Liver (tissue), 9 donors: ENCODE results near the gene ZDHHC14. TPM values are rescaled to one million over a fixed set of nuclear protein-coding genes. Genes with fewer than 3 reads are reported as not detected.
A peak's percentile ranks its signal among the peaks of the same experiment; 100 is the strongest.

ENCODE experiments used
- DNase-seq: peaks from one replicate; pipeline ENCODE4 v3.0.0-alpha.2; 2017; ENCODE audit warnings: low spot score
- H3K27ac ChIP-seq, 2 donors: one replicate each; pipeline ENCODE4 v1.7.0; 2013; ENCODE audit warnings: inconsistent platforms in 2 of 2, low read length in 2 of 2, control low read depth in 1 of 2, low read depth in 1 of 2, mild to moderate bottlenecking in 1 of 2
- H3K27me3 ChIP-seq, 4 donors: one replicate each; pipeline versions ENCODE4 v1.6.1 to v1.7.0; 2013; ENCODE audit warnings: low read length in 3 of 4, inconsistent platforms in 1 of 4, mild to moderate bottlenecking in 1 of 4, moderate library complexity in 1 of 4; ENCODE audit not compliant: control insufficient read depth in 4 of 4, insufficient read depth in 4 of 4
- H3K36me3 ChIP-seq, 4 donors: one replicate each; pipeline versions ENCODE4 v1.6.1 to v1.7.0; 2013; ENCODE audit warnings: low read length in 3 of 4, mild to moderate bottlenecking in 3 of 4, low read depth in 1 of 4, moderate library complexity in 1 of 4; ENCODE audit not compliant: control insufficient read depth in 4 of 4, insufficient read depth in 3 of 4
- H3K4me1 ChIP-seq, 4 donors: one replicate each; pipeline versions ENCODE4 v1.6.1 to v1.7.0; 2013; ENCODE audit warnings: low read length in 3 of 4, mild to moderate bottlenecking in 3 of 4, moderate library complexity in 1 of 4; ENCODE audit not compliant: control insufficient read depth in 4 of 4, insufficient read depth in 4 of 4
- H3K4me3 ChIP-seq, 3 donors: one replicate each; pipeline versions ENCODE4 v1.6.1 to v1.7.0; 2013; ENCODE audit warnings: low read length in 3 of 3, control low read depth in 1 of 3, low read depth in 1 of 3, mild to moderate bottlenecking in 1 of 3
- H3K9ac ChIP-seq, 2 donors: one replicate each; pipeline ENCODE4 v1.7.0; 2013; ENCODE audit warnings: low read length in 2 of 2, mild to moderate bottlenecking in 2 of 2, moderate library complexity in 2 of 2, control low read depth in 1 of 2, low read depth in 1 of 2
- H3K9me3 ChIP-seq, 4 donors: one replicate each; pipeline versions ENCODE4 v1.6.1 to v1.7.0; 2013; ENCODE audit warnings: low read length in 3 of 4; ENCODE audit not compliant: control insufficient read depth in 4 of 4
- GABPA ChIP-seq, 2 donors: IDR thresholded peaks in 1 of 2; conservative IDR thresholded peaks in 1 of 2; 2 replicates each; pipeline ENCODE4 v1.6.1; 2016; ENCODE audit warnings: antibody characterized with exemption in 2 of 2, mild to moderate bottlenecking in 1 of 2, moderate library complexity in 1 of 2
- HNF4A ChIP-seq, 2 donors: conservative IDR thresholded peaks; 2 replicates each; pipeline ENCODE4 v1.6.1; 2016; ENCODE audit warnings: antibody characterized with exemption in 2 of 2, mild to moderate bottlenecking in 2 of 2
- HNF4G ChIP-seq: IDR thresholded peaks from 2 replicates; pipeline ENCODE4 v1.6.1; 2016; ENCODE audit warnings: antibody characterized with exemption
- MAX ChIP-seq: IDR thresholded peaks from 2 replicates; pipeline ENCODE4 v1.6.1; 2016; ENCODE audit warnings: antibody characterized with exemption
- NR2F2 ChIP-seq: IDR thresholded peaks from 2 replicates; pipeline ENCODE4 v1.6.1; 2016; ENCODE audit warnings: antibody characterized with exemption
- RAD21 ChIP-seq, 2 donors: IDR thresholded peaks; 2 replicates each; pipeline ENCODE4 v1.6.1; 2016; ENCODE audit warnings: antibody characterized with exemption in 2 of 2, mild to moderate bottlenecking in 2 of 2
- SP1 ChIP-seq: IDR thresholded peaks from 2 replicates; pipeline ENCODE4 v1.6.1; 2018; ENCODE audit warnings: antibody characterized with exemption, mild to moderate bottlenecking
- TAF1 ChIP-seq: conservative IDR thresholded peaks from 2 replicates; pipeline ENCODE4 v1.6.1; 2016; ENCODE audit warnings: antibody characterized with exemption, mild to moderate bottlenecking
- YY1 ChIP-seq: IDR thresholded peaks from 2 replicates; pipeline ENCODE4 v1.6.1; 2016; ENCODE audit warnings: antibody characterized with exemption, mild to moderate bottlenecking
- ZBTB33 ChIP-seq: IDR thresholded peaks from 2 replicates; pipeline ENCODE4 v1.6.1; 2016; ENCODE audit warnings: antibody characterized with exemption
- WGBS: extraction: QIAGEN DNeasy Blood & Tissue Kit; methylation state at CpG from one replicate; pipeline ENCODE4 v1.1.7; 2013; 5-methylcytosine and 5-hydroxymethylcytosine counted together
- polyA plus RNA-seq, 2 donors: library from polyadenylated mRNA; stranded (reverse) in 1 of 2; unstranded in 1 of 2; fragments of 200-250 nt in 1 of 2; fragments of >200 nt in 1 of 2; fragmentation: Nextera tagmentation in 1 of 2; extraction: Ambion mirVana in 1 of 2; gene quantifications; one replicate each; pipeline versions ENCODE4 v1.2.1 to v1.2.3, GENCODE V29; 2013 to 2015
- total RNA-seq, 2 donors: library from RNA; depleted of rRNA; stranded (reverse); fragments of >200 nt; gene quantifications; one replicate each; pipeline ENCODE4 v1.2.3, GENCODE V29; 2014
- TF ChIP-seq, protein P1 (sequence below): IDR thresholded peaks from 2 replicates; pipeline ENCODE4 v1.6.1; 2016; ENCODE audit warnings: antibody characterized with exemption
- TF ChIP-seq, protein P2 (sequence below): IDR thresholded peaks from 2 replicates; pipeline ENCODE4 v1.6.1; 2016; ENCODE audit warnings: antibody characterized with exemption, mild to moderate bottlenecking
- donor health status: healthy.
- donor health status: healthy.
- donor health status: healthy.
- donor health status: healthy.
- donor health status: healthy.

Gene ZDHHC14
- total and polyA plus RNA-seq, 4 donors = 4.4 to 11.7 (median 8.4) TPM

- H3K4me3 ChIP-seq = no peak overlapping the region
- H3K4me1 ChIP-seq = peaks cover 1 to 8% (median 5%) of the 10 kb centered on the region in 4 donors
- no peaks in the 10 kb centered on the region for H3K27me3 ChIP-seq
- WGBS = 97% methylated on average over 3 of the region's 3 CpGs
- H3K27ac ChIP-seq = no peak overlapping the region
- no peaks in the 10 kb centered on the region for H3K36me3 ChIP-seq
- DNase-seq = no peak
- no peak for TF ChIP-seq NR2F2
- TF ChIP-seq SP1 = no peak
- no peak for TF ChIP-seq GABPA (IDR thresholded peaks at IDR 0.05 in 1 of 2, conservative IDR thresholded peaks at IDR 0.05 in 1 of 2)
- no peak for TF ChIP-seq ZBTB33
- TF ChIP-seq HNF4G = no peak
- TF ChIP-seq TAF1 = no peak
- TF ChIP-seq RAD21 (IDR thresholded peaks at IDR 0.05) = no peak
- no peak for TF ChIP-seq MAX
- TF ChIP-seq HNF4A (conservative IDR thresholded peaks at IDR 0.05) = no peak
- H3K9me3 ChIP-seq = no peaks in the 10 kb centered on the region
- H3K9ac ChIP-seq = no peak overlapping the region
These were observed 4.7 kb upstream of the ZDHHC14 start for GRCh38 chr6:157376241-157376640.

DNA sequence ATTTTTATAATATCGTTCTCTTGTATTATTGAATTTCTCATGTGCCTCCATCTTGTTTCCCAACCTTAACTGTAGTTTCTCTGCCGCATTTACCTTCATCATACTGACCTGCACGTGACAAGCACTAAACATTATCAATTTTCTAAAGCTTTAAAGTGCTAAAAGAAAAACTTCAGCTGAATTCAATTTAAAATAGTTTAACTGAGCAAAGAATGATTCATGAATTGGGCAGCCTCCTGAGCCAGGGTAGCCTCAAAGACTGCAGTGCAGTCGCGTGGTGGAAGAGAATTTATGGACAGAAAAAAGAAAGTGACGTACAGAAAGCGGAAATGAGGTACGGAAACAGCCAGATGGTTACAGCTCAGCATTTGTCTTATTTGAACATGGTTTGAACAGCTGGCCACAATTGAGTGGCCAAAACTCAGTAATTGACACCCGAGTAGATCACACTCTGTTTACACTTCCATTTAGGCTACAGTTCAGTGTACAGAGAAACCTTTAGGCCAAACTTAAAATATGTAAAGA is 4.2 kb upstream of the ZDHHC14 start:
- Histone ChIP-seq H3K27me3 (no peaks in the 10 kb centered on the region), H3K9ac (no peak overlapping the region), H3K9me3 (no peaks in the 10 kb centered on the region), H3K36me3 (no peaks in the 10 kb centered on the region), H3K27ac (no peak overlapping the region), H3K4me3 (no peak overlapping the region), H3K4me1 (peaks cover 1 to 8% (median 5%) of the 10 kb centered on the region in 4 donors)
- no peak for DNase-seq
- WGBS = 91% methylated on average over 9 of the region's 9 CpGs
- no peak for TF ChIP-seq HNF4A (conservative IDR thresholded peaks at IDR 0.05)
- no peak for TF ChIP-seq SP1
- TF ChIP-seq RAD21 (IDR thresholded peaks at IDR 0.05) = no peak
- TF ChIP-seq, protein P1, sequence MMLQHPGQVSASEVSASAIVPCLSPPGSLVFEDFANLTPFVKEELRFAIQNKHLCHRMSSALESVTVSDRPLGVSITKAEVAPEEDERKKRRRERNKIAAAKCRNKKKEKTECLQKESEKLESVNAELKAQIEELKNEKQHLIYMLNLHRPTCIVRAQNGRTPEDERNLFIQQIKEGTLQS = no peak
- TF ChIP-seq GABPA (IDR thresholded peaks at IDR 0.05 in 1 of 2, conservative IDR thresholded peaks at IDR 0.05 in 1 of 2) = no peak
- TF ChIP-seq YY1 = no peak
- TF ChIP-seq HNF4G = no peak

- H3K27me3 ChIP-seq = no peaks in the 10 kb centered on the region
- peak; percentile 88 for DNase-seq
- H3K9ac ChIP-seq = peak overlapping the region; percentile 36 to 42
- peak overlapping the region; percentile 85 to 95 (median 94) for H3K4me3 ChIP-seq
- TF ChIP-seq SP1 (peak; percentile 12), RAD21 (IDR thresholded peaks at IDR 0.05) (peak; percentile 23 to 60)
- TF ChIP-seq, protein P2, sequence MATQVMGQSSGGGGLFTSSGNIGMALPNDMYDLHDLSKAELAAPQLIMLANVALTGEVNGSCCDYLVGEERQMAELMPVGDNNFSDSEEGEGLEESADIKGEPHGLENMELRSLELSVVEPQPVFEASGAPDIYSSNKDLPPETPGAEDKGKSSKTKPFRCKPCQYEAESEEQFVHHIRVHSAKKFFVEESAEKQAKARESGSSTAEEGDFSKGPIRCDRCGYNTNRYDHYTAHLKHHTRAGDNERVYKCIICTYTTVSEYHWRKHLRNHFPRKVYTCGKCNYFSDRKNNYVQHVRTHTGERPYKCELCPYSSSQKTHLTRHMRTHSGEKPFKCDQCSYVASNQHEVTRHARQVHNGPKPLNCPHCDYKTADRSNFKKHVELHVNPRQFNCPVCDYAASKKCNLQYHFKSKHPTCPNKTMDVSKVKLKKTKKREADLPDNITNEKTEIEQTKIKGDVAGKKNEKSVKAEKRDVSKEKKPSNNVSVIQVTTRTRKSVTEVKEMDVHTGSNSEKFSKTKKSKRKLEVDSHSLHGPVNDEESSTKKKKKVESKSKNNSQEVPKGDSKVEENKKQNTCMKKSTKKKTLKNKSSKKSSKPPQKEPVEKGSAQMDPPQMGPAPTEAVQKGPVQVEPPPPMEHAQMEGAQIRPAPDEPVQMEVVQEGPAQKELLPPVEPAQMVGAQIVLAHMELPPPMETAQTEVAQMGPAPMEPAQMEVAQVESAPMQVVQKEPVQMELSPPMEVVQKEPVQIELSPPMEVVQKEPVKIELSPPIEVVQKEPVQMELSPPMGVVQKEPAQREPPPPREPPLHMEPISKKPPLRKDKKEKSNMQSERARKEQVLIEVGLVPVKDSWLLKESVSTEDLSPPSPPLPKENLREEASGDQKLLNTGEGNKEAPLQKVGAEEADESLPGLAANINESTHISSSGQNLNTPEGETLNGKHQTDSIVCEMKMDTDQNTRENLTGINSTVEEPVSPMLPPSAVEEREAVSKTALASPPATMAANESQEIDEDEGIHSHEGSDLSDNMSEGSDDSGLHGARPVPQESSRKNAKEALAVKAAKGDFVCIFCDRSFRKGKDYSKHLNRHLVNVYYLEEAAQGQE = no peak
- no peaks in the 10 kb centered on the region for H3K9me3 ChIP-seq
- H3K4me1 ChIP-seq = peaks cover 5 to 26% (median 12%) of the 10 kb centered on the region in 4 donors
- H3K27ac ChIP-seq = peak overlapping the region; percentile 77 to 93
- WGBS = under 1% methylated on average over 45 of the region's 45 CpGs
- H3K36me3 ChIP-seq = no peaks in the 10 kb centered on the region
These were observed 1.1 kb upstream of the ZDHHC14 start for GRCh38 chr6:157379656-157380457.
